GM12872 (cell line): ENCODE measurements around the gene AGPAT3.

Experiments used
- TF ChIP-seq, protein P1 (sequence below): IDR thresholded peaks from 3 replicates; pipeline ENCODE4 v1.5.1; 2011; ENCODE audit warnings: low read depth, mild to moderate bottlenecking, low read length, moderate library complexity; ENCODE audit not compliant: insufficient read depth

The AGPAT3 gene

DNA sequence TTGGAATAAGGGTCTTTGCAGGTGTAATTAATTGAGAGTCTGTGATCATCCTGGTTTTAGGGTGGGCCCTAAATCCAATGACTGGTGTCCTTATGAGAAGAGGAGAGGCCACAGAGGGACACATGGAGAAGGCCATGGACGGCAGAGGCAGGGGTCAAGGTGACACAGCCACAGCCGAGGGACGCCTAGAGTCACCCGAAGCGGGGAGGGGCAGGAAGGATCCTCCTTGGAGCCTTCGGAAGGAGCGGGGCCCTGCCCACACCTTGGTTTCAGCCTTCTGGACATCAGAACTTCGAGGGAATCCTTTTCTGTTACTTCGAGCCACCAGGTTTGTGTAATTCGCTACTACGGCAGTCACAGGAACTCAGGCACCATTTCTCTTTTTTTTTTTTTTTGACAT lies 44.6 kb upstream of the AGPAT3 start:
- TF ChIP-seq, protein P1, sequence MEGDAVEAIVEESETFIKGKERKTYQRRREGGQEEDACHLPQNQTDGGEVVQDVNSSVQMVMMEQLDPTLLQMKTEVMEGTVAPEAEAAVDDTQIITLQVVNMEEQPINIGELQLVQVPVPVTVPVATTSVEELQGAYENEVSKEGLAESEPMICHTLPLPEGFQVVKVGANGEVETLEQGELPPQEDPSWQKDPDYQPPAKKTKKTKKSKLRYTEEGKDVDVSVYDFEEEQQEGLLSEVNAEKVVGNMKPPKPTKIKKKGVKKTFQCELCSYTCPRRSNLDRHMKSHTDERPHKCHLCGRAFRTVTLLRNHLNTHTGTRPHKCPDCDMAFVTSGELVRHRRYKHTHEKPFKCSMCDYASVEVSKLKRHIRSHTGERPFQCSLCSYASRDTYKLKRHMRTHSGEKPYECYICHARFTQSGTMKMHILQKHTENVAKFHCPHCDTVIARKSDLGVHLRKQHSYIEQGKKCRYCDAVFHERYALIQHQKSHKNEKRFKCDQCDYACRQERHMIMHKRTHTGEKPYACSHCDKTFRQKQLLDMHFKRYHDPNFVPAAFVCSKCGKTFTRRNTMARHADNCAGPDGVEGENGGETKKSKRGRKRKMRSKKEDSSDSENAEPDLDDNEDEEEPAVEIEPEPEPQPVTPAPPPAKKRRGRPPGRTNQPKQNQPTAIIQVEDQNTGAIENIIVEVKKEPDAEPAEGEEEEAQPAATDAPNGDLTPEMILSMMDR: no peak

DNA sequence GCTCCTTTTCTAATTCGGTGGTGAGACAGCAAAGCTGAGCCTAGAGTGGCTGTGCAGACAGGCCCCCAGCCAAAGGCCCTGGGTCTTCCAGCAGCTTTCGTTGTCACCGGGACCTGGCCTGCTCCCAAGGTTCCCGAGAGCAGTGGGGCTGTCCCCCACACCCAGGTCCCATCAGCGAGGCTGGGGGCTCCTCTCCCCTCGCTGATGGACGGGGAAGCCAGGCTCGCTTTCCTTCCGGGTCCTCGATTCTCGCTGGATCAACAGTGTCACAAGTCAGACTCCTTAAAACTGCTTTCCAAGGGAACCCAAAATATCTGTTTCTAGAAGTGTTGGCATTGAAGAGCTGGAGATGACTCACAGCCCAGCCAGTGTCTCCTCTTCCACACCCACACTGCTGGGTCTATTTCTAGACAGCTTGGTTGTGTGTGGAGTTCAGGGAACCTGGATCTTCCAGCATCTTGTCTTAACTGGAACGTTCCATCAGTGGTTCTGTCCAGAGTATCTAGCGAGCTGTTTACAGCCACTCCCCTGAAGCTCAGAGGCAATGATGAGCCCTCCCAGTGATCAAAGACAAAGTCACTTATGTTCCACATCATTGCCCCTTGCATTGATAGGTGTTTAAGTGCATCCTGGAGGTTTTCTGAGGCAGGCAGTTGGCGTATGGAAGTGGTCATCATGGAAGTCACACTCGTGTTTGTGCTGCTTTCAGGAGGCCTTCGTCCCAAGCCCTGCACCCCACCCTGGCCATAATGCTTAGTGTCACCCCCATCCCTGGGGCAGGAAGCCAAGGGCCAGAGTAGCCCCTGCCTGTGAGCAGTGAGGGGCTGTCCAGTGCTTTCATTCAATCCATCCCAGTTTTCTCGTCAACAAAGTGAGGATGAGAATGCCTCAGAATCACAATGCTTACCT lies 40.4 kb upstream of the AGPAT3 start:
- TF ChIP-seq, protein P1: no peak

DNA sequence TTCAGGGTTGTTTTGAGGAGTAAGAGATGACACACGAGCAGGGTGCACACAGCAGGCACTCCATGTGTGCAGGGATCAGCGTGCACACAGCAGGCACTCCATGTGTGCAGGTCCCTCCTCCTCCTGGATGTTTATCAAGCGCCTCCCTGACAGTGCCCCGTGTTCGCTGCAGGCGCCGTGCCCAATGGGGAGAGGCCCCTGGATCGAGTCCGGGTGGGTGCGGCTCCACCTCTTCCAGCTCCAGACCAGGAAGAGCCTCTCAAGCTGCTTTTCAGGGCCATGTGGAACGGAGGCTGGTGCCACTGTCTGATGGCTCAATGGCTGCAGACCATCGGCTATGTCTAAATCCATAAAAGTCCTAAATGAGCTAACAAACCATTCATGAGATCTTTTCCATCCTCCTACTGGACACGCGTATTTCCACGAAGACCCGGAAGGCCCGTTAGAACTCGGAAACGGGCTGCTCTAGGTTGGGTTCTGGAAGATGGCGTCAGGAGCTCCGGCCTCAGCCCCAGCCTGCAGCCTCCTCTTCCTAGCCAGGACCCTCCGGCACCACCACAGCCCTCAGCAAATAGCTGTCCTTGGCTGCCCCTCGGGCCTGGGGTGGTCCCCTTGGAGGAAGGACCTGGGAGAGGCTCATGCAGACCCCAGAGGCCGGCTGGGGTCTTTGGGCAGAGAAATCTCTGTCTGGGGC lies 39.6 kb upstream of the AGPAT3 start:
- TF ChIP-seq, protein P1: no peak

DNA sequence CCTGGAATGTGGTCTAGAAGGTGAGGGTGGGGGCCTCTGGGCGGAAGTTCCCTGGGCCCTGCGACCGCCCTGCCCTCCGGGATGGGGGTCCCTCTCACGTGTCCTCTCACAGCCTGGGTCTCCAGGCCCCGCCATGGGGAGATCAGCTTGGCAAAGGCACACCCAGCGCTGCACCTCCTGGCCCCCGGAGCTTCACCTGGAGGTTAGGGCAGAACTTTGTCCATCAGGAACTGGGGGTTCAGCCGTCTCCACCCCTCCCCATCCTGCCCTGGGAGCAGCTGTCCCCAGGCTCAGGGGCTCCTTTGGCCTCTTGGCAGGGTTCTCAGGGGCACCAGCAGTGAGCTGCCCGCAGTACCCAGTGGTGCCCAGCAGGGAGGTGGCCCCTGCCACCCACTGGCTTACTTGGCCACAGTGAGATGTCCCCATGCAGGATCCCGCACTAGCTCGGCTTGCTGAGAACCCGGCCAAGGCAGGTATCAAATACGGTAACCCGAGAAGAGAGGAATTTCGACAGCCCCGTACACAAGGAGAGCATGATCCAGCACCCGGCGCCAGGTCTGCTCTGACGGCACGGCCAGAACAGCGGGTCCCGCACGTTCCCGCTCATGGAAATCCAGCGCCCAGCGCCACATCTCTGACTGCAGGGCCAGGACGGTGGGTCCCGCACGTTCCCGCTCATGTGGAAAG lies 38.9 kb upstream of the AGPAT3 start:
- TF ChIP-seq, protein P1: no peak

DNA sequence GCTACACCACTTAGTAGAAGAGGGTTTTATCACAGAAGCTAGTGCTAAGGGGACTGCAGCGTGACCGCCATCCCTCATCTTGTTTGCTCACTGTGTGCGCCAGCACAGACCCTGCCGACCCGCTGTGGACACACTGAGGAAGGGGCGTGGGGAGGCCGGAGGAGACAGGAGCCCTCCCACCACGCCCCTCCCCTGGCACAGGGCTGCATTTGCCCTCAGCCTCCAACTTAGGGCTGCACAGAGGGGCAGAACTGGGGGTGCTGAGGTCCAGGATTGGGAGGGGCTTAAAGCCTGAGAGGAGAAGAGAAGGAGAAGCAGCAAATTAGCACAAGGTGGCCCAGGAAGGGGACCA lies 38.4 kb upstream of the AGPAT3 start:
- TF ChIP-seq, protein P1: no peak

DNA sequence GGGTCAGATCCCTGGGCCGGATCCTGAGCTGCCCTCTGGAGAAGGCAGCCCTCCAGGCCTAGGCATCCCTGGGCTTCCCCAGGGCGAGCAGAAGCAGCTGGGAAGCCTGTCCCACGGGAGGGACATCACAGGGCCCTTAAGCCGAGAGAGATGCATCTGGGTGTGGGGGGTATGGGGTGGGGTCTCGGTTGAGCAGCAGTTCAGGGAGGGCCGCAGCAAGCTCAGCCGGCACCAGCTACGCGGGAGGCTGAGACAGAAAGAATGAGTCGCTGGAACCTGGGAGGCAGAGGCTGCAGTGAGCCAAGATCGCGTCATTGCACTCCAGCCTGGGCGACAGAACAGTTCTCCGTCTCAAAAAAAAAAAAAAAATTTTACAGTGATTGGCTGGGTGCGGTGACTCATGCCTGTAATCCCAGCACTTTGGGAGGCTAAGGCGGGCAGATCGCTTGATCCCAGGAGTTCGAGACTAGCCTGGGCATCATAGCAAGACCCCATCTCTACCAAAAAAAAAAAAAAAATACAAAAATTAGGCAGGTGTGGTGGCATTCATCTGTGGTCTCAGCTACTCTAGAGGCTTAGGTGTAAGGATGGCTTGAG lies 37.9 kb upstream of the AGPAT3 start:
- TF ChIP-seq, protein P1: no peak

DNA sequence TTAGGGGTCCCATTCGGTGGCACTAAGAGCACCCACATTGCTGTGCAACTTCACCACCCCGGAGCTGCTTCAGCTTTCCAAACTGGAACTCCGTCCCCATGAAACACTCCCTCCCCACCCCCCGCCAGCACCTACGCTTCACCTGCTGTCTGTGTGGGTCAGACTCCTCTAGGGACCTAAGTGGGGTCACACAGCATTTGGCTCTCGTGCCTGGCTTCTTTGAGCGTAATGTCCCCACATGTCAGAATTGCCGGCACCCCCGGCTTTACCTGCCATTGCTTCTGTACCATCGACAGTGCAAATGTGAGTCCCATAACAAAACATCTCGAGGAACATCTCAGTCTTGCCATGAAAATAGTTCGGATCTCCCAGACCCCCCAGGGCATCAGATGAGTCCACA lies 35.9 kb upstream of the AGPAT3 start:
- TF ChIP-seq, protein P1: no peak
